Islet of Langerhans (tissue), 1 donor: ENCODE results near the gene S1PR3.

Experiments used
- FAIRE-seq: peaks from one replicate; lab custom pipeline; 2011; peaks lifted over from hg19 to GRCh38; lab: Jason Lieb, UNC

S1PR3 gene

DNA sequence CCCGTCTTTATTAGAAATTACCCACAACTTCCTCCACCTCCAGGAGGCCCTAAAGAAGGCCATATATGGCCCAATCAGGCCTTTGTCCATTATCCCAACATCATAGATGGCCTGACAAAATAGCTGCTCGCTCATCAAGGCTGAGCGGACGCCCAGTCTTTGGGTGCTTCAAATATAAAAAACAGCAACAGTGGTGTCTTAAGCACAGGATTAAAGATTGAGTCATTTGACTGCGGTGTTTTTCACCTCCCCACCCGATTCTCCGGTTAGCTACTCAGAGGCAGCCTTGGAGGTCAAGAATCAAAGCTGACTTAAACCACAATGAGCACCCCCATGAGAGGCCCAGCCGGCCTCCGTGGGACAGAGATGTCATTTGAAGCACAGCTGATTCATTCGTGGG is 18.8 kb downstream of the S1PR3 start:
- no peak for FAIRE-seq

DNA sequence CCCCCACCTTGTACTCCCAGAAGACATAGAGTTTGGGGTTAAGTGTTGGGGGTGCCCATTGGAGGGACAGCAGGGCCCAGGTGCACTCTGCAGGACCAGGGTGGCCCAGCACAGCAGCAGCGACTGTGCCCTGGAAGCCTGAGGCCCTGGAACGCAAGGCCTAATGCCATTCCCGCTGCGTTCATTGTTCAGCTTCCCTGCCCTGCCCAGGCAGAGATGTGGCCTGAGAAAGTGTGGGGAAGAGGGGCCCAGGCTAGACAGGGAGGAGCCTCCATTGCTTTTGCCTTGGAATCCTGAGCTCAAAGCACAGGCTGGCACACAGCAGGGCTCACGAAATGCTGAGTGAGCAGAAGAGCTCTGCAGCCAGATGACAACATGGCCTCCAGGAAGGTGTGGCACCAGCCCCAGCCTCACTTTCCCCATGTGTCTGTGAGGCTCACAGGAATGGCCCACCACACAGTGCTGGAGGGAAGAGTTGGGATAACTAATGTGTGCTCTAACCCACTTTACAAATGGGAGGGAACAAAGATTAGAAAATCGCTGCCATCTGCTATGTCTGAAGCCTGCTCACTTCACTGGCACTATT is 19.4 kb downstream of the S1PR3 start:
- FAIRE-seq, result no peak

DNA sequence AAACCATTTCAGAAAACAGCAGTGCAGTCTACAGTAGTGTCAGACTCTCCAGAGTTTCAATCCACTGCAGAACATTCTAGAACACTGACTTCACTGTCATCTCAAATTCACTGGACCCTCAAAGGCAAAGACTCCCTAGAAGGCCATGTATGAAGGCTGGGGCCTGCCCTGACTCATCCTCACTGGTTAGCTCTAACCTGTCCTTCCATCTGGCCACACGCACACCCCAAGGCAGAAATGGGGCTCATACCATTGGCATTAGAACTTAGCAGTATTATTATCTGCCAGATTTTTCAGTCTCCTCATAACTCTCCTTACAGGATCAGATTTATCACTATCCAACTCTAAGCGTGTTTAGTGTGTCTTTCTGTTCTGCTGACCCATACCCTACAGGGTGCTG is 20.4 kb downstream of the S1PR3 start:
- FAIRE-seq, result no peak

DNA sequence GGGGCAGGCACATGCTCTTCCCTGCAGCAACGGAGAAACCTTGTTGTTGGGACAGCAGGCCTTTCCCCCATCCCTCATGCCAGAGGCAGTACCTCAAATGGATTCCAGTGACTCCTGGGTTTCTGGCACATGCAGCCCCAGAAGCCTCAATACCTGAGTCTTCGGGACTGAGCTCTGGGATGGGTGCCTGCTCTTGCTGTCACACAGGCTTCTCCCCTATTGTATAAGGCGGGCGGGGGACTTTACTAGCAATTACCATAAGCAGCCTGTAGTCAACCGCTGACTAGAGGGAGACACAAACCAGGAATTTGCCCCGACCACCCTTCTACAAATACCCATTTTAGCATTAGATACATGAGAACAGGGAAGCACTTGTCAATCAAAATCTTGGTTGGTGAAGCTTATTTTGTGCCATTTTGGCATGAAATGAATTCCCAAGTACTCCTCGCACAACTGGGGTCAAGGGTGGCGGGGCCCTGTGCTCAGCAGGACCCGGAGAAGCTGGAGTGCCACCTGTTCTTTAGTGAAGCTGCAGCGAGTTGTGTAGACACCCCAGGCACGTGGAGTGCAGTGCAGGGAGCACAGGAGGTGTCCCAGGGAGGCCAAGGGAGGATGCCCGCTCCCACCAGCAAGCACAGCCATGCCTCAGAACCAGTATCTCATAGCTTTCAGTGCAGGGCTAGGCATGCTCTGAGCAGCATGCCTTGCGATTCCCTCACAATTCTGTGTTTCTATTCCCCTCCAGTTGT is 21.2 kb downstream of the S1PR3 start:
- no peak for FAIRE-seq

DNA sequence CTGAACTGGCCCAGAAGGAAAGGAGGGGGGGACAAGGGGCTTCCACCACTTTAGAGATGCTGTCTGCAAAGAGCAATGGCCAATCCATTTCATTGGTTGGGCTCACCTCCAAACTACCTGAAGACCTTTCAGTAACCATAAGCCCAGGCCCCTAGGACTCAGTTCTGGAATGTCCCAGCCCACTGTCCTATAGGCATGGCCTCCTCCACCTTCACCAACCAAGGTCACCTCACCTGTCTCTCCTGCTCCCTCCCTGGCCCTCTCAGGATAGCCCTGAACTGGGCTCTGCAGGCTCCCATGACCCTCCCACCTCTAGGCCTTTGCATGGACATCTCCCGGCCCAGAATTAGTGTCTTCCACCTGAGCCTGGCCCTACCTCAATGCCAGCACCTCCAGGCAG is 22.4 kb downstream of the S1PR3 start:
- no peak for FAIRE-seq

DNA sequence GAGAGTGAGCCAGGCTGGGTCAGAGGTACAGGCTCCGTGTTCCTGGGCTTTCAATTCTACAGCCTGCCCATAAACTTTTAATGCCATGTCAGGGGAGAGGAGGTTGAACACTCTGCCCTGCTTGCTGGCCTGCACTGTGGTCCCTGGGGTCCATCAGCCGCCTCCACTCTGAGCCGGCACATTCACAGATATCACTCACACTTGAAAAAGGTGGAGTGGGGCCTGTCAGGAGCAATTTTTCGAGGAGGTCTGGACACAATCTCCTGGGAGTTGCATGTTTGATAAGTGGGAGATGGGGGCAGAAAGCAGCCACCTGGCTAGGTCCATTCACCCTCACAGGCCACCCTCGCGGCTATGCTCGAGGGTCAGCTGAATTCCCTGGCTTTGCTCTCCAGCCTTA is 22.9 kb downstream of the S1PR3 start:
- FAIRE-seq, result no peak

DNA sequence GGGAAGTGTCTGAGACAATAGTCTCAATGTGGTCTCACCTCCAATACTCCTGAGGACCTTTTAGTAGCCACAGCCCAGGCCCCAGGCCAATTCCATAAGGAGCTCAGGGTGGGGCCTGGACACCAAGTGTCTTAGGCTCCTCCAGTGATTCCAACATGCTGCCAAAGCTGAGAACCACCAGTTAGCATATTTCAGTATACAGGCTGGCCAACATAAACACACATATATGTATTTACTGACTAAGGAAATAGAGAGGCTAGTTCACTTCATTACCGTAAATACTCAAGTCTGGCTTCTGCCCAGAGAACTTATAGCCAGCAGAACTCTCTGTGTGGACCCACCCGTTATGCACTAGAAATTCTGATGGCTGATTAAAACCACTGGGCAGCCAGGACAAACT is 24.1 kb downstream of the S1PR3 start:
- FAIRE-seq, result no peak

DNA sequence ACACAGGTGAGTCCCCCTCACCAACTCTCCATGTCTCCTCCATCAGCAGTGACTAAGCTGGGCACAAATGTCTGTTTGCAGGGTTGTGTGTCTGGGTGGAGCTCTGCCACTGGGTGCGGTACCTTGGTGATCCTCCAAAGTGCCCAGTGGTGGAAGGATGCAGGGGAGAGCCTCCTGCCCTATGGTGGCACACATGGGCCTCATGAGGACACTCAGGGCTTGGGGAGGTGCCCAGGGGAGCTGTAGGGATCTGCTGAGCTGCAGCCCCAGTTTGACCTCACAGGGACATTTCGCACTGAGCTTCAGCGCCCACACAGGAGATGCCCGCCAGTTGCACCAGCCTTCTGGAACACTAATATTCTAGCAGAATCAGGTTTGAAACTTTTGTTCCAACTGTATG is 29.5 kb downstream of the S1PR3 start:
- no peak for FAIRE-seq

DNA sequence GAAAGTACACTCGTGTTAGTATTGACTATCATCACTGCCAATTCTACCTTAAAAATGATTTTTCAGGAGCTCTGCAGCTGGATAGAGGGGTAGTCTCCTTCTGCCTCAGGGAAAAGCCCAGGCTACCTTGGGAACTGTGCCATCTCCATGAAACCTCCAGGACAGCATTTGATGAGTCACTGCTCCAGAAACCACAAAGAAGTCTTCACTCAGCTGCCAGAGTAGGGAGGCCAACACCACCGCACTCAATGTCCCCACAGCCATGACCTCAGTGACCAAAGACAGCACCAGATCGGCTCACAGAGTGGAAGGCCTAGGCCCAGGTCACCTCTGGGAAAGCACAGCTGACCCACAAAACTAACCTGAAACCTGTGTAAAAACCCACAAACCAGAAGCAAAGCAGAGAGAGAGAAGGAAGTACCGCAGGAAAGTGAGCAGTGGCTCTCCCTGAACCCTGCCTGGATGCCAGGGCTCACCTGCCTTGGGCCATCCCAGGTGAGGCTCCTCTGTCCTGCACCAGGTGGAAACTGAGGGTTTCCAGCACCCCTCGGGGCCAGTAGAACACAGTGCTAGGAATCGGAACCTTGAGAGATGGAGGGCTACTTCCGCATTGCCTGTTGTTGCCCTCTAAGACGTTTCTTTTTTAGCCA is 30.0 kb downstream of the S1PR3 start:
- no peak for FAIRE-seq

DNA sequence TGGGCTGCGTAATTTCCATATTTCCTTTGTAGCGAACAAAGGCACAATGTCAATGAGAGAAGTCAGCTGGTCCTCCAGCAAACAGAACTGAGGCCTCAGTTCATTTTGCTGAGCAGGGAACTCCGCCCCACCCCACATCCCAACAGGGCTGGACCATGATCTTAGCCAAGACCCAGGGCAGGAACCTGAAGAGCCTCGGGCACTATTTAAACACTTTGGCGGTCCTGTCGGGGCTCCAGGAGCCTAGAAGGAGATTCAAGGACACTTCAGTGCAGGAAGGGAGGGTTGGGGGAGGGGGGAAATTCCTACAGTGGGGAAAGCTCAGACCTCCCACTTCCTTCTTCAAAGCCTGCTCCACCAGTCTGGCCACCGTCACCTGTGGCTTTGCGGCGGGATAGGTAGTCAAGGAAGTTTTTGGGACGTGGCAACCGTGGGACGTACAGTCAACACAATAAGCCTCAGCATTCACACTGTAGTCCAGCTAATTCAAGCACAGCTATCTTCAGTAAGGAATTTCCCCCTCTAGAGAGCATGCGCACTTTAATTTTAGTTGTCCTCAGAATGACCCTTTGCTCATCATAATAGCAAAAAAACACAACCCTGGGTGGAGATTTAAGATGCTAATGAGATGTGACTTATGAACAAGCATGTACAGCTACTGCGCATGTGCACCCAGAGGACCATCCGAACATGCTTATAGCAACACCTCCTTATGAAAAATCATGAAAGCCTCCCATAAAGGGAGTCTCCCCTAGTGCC is 30.9 kb downstream of the S1PR3 start:
- FAIRE-seq, result no peak

DNA sequence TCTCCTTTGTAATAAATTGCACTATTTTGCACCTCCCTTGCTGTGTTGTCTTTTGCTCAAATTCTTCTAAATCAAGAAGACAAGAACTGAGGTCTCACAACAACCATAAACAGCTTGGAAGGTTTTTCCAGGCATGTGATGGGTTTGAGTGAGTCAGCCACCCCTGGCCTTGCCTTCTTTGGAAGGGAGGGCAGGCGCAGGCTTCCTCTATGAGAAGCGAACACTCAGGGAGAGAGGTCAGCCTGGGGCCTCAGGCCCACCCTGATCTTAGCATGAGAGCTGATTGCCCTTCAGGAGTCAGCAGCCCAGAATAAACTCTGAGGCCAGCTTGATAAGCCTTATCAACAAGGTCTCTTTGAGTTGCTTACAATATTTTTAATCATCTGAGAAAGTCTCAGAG is 31.6 kb downstream of the S1PR3 start:
- no peak for FAIRE-seq

DNA sequence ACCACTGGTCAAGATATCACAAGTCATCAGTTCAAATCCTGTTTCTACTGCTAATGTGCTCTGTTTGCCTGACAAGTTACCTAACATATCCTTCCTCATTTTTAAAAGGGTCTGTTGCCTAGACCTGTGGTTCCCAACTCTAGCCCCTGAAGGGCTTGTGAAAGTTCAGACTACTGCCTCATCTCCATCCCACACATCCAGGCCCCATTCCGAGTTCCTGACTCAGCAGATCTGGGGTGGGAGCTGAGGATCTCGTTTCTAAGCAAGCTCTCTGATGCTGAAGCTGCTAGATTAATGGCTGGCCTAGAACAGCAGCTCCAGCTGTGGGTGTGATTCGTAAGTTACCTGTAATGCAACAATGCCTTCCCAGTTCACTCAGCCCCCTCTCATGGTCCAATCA is 32.5 kb downstream of the S1PR3 start:
- no peak for FAIRE-seq

DNA sequence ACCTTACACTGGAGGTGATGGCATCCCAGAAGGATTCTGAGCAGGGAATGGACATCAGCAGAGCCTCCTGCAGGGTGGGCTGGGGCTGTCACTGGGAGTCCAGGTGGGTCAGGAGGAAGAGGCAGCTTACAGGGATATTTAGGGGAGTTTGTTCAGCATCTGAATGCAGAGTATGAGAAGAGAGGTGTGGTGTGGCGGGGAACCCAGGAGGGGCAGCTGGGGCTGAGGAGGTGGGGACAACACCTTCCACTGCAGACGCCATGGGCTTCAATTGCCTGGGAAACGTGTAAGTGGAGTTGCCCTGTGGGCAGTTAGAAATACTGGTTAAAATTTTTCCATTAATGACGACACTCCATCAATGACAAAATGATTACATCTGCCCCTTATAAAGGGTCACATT is 33.5 kb downstream of the S1PR3 start:
- FAIRE-seq, result no peak

DNA sequence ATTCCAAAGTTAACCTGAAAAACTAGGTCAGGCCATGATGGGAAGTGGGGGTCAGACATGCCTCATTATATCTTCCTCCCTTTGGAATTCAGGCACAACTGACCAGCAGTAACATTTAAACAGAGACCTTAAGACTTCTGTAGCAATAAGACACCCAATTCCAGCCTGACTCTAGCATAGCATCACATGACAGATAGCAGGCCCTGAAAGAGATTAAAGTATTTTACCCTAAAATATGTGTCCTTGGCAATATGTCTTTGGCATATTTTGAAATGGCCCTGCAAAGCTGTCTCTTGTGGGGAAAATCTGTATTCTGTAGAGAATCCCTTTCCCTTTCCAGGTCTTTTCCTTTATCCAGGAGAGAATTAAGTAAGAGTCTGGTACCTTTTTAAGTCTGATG is 34.3 kb downstream of the S1PR3 start:
- FAIRE-seq, result no peak

DNA sequence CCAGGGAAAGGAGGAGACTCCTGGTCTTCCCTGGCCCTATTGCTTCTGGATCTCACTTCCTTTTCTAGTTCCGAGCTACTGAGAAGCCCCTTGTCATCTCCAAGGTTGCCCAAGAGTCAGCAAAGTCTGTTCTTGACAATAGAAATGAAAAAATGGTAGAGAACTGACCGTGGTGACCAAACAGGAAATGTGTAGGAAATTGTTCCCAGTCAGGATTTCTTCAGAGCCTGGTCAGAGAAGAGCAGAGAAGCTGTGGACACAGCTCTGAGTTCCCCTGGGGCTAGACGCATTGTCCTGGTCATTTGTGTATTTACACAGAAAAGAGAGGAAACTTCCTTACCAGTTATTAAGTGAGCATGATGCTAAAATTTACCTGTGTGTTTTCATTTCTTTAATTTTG is 35.6 kb downstream of the S1PR3 start:
- FAIRE-seq, result no peak

DNA sequence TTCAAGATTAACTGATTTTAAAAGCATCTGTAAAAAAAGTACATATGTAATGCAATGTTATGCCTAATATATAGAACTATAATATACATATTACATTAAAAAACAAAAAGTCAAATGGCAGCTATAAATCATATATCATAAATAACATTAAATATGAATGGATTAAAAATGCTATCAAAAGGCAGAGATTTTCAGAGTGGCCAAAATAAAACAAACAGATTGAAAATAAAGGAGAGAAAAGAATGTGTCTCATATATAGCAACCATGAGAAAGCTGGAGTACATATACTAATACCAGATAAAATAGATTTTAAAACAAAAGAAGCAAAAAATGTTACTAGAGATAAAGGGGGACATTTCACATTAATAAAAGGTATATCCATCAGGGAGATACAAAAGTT is 38.5 kb downstream of the S1PR3 start:
- no peak for FAIRE-seq

DNA sequence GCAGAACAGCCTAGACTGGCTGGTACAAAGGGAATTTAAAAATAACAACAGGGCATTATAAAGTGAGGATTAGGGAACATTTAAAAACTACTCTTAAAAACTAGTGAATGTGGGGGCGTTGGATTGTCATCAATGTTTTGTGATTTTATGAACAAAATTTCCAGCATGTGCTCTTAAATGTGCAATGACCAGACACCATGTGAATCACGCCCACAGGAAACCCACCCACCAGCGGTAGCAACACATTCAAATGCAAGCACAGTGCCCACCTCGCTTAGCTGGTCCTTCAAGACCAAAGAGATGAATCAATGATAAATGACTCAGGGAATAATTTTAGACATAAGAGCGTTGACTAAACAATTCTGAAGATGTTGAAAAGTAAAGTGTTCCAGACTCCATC is 40.9 kb downstream of the S1PR3 start:
- no peak for FAIRE-seq

DNA sequence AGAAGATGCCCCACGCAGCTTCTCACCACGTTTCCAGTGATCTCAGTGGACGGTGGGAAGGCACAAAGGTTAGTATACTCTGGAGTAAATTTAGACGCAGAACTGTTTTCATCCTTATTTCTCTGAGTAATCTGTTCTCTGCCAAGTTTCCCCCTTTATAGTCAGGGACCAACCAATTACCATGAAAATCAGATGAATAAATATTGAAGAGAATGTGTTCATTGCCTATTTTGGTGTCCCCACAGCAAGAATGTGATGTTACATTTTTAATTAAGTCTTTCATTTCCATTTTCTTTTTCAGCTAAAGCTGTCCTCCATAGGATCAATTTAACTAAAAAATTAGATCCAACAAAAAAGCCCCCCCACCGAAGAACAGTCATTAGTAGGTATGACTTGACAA is 41.4 kb downstream of the S1PR3 start:
- no peak for FAIRE-seq

DNA sequence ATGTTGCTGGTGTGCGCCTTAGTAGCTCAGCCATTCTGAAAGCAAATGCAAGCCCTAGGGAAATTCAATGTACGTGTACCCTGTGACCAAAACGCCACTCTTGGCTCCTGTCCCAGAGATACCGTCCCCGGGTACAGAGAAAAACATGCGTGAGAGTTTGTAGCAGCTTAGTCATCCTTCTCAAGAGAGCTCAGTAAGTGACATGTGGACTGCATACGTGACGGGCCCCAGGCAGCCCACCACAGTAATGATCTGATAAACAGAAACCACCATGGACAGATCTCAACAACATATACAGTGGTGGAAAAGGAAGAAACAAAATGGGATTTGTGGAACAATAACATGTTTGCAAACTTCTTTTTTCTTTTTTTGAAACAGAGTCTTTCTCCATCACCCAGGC is 45.1 kb downstream of the S1PR3 start:
- FAIRE-seq, result no peak

DNA sequence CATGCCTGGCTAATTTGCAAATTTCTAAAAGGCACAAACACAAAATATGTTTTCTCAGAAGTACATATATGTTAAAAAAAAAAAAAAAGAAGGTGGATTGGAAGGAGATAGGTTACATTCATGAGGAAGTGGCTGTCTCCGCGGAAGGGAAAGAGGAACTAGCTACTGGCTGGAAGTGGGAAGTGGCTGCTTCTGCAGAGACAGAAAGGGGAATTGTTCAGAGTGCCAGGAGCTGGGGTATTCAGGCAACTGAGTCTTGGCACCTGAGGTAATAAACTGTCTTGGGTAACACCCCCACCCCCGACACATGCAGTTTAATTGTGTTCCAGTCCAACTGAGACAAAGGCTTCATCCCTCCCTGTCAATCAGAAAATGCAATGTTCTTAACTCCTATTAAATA is 45.6 kb downstream of the S1PR3 start:
- FAIRE-seq, result no peak

DNA sequence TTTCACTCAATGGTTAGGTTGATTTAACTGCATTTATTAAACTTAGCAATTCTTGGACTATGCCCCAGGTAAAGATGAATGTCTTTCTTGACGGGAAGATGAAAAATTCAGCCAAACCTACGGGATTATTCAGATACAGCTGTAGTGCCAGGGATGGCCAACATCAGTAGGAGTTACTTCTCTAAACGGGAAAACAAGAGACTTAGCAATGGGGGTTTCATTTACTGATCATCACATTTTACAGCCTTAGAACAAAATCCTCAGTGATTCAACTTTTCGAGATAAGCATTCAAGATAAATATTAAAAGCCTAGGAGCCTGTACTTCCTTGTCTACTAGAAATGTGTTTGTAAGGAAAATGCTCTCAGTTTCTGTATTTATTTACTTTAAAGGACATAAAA is 46.1 kb downstream of the S1PR3 start:
- FAIRE-seq, result no peak

DNA sequence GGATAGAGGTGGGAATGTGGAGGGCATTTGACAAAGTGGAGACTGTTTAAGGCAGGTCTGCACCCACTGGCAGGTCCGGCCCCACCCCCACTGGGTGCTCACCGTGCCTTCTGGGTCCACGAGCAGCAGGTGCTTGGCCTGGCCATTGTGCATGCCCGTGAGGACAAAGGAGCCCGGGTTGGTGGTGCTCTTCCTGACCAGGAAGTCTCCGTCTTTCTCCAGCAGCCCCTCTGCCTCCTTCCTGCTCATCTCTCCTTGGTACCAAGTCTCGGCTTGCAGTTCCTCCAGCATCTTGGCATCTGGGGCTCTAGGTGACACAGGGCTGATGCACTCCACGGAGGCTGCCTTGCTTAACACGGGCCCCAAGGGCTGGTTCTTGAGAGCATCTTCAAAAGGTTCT is 46.6 kb downstream of the S1PR3 start:
- no peak for FAIRE-seq

DNA sequence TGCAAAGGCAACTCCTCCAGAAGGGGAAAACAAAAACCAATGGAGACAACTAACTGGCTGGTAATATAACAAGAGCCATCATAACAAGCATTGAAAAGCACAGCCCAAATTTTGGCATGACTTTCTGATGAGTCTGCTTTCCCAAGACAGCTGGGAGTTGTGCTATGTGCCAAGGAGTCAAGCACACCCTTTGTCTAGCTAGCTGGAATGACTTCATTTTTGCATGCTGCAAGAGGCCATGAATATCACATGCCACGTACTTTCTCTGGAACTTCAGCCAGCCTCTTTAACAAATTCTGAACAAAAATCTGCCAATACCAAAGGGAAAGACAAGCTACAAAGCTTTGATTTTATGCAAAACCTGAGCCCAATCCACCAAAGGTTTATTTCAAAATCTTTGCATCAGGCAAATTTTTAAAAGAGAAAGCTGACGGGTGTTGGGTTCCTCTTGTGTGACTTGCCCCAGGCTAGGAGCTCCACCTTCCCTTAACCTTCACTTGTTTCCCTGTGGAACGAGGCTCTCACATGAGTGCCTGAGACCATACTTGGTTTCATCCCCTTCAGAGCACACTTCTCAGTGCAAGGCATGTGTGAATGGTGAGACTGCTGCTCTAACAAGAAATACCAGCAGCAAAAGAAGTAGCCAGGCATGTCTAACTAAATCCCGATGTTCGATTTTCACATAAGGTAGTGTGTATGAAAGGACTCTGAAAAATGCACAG is 47.3 kb downstream of the S1PR3 start:
- no peak for FAIRE-seq
